NCI-H1417 treated with DMSO at 0.1 percent for 48 hours (cell line): ENCODE data around the gene ARHGAP30.

Experiments
- DNase-seq: peaks from one replicate; lab custom pipeline; 2025; lab: John Stamatoyannopoulos, UW

The ARHGAP30 gene

DNA sequence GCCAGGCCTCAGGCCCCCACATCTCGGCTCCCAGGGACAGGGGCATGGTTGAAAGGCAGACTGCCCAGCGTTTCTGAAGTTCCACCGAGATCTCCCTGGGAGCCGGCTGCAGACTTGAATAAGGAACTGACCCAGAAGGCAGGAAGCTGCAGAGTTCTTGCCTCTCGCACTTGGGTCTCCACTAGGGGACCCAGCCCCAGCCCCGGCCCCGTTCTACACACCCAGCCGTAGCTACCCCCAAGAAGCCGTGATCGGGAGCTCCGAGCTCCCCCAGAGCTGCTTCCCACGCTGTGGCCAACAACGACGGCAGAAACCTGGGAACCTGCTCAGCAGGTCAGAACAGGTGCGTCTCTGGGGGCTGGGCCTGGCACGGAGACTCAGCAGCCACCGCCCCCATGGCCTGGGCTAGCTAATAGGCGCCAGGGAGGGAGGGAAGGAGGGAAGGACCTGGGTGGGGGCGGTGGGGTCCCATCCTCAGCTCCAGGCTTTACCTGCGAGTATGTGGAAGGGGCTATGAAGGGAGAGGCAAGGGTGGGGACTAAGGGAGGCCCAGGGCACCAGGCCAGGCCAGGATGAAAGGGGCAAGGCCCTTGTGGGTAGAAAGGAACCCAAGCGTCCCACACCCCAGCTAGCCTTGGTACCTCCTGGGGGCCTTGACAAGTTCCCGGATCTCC is 19.7 kb upstream of the ARHGAP30 start, which contains the start of gene NECTIN4:
NECTIN4 (minus strand) TSS at position 308 of the 674 bp plus-strand sequence; CDS start at position 46, 262 bp downstream.
- DNase-seq = no peak

- DNase-seq = no peak
Measured at GRCh38 chr1:161088587-161089110, 19.0 kb upstream of the ARHGAP30 start.

GRCh38 chr1:161086457-161086856 is 16.8 kb upstream of the ARHGAP30 start:
- DNase-seq = no peak

DNA sequence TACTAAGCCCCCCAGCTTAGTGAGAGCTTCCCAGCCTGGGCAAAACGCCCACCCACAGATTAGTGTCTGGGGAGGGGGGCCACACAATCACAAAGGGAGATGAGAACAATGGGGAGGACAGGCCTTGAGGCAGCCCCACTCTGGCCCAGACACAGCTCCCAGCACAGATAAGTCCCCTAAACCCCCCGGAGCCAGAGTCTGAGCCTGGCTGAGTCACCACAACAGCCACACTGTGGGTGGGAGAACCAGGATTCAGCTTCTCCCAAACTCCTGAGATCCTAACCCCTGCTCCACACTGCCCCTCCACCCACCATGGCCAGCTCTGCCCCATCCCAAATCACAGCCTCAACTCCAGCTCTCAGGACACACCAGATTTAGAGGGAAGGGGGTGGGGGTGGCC is 15.5 kb upstream of the ARHGAP30 start:
- DNase-seq = no peak

DNA sequence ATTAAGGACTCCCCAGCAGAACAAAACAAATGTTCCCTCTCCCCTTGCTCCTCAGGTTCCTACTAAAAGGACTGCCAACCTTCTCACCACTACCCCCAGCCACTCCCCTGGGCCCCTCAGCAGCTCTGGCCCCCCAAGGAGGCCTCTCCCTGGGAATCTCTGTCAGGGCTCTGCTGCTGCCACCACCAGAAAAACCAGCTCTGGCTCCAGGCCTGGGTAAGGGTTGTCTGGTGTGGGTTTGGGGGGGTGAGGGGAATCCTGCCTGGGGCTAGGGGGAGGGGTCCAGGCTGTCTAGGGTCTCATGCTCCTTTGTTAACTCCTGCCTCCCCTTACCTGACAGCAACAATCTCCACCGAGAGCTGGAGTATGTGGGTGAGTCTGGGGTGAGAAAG is 14.9 kb upstream of the ARHGAP30 start:
- no peak for DNase-seq

DNA sequence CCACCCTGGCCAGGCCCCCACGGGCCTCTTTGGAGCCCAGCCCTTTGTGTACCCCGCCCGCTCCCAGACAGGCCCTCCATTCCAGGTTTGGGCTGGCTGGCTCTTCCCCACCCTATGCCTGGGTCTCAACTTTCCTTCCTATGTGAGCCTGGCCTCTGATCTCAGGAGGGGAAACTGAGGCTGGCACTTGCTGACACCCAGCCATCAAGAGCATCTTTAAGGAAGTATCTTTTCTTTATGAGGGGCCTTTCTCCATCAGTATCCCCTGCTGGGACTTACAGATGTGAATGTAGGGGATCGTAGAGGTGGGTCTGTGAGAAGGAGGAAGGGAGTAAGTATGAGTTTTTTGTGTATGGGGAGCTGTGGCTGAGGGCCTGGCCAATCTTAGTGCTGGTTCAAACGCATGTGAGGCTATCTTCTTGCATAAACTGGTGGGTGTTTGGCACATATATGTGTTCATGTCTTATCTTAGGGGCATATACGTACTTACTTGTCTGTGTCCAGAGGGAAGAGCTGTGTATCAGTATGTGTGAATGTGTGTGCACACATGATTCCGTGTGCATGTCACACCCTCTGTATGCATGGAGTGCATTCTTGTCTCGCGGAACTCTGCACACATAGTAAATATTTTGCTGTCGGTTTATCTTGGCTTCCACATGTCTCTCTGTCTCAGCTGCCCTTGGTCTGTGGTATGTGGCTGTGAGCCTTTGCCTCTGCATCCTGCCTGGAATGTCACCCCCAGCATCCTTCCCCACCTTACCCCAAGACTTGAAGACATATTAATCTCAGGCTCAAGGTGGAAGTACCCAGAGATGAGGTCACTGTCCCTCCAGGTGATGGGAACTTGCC is 14.3 kb upstream of the ARHGAP30 start:
- no peak for DNase-seq

- no peak for DNase-seq
Measured at GRCh38 chr1:161082996-161083747, 13.5 kb upstream of the ARHGAP30 start.

DNA sequence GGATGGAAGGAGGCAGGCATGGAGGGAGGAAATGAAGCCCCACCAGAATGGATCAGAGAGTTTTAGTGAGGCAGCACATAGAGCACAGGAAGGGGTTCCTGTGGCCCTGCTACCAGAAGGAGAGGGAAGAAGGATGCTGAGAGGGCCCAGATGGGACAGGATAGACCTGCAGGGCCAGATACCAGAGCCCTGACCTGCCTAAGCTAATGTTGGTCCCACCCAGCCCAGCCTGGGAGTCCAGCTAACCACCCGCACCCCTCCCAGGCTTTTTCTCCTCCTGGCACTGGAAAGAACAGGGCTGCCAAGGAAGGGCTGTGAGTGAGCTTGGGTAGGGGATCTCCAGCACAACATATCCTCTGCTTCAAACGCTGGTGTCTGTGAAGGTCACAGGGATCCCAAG is 12.8 kb upstream of the ARHGAP30 start:
- no peak for DNase-seq

GRCh38 chr1:161081519-161081918 is 11.8 kb upstream of the ARHGAP30 start:
- no peak for DNase-seq

GRCh38 chr1:161080441-161081405 is 11.0 kb upstream of the ARHGAP30 start:
- DNase-seq = no peak

DNA sequence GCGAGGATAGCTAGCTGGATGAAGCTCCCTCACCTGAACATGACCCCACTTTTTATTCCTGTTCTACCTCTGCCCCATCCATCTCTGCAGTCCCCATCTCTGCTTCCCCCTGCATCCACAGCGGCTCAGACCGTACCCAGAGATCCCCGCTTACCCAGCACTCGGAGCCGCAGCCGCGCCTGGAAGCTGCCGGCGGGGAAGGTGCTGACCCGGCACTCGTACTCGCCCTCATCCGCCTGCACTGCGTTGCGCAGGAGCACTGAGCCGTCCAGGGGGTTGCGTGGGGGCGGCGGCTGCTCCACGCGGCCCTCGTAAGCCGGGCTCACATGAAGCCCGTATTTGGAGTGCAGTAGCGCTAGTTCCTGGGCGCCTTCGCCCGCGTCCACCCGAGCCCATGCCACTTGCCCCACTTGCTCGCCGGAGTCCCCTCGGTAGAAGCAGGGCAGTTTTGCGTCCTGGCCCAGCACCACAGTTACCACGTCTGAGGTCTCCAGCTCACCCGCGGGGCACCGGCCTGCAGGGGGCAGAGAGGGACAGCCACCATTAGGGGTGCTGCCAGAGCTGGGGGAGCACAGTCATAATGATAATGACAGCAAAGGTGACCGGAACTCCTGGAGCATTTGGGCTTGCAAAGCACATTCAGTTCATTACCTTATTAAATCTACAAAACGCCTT is 9.9 kb upstream of the ARHGAP30 start:
- no peak for DNase-seq

DNA sequence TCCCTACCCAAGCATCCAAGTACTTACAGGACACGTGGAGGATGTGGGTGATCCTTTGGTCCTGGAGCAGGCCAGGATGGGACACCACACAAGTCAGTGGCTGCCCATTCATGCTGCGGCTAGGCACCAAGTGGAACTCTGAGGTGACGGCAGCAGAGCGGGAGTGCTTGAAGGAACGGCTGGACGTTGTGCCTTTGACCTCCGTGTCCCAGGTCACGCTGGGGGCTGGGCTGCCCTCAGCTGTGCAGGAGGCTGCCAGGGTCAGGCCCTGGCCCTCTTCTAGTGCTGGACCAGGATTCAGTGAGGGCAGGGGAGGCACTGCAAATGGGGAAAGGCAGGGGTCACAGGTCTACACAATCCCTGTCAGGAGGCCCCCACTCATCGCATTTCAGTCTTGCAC is 7.7 kb upstream of the ARHGAP30 start:
- DNase-seq = no peak

- no peak for DNase-seq
Measured at GRCh38 chr1:161076410-161076809, 6.7 kb upstream of the ARHGAP30 start.

DNA sequence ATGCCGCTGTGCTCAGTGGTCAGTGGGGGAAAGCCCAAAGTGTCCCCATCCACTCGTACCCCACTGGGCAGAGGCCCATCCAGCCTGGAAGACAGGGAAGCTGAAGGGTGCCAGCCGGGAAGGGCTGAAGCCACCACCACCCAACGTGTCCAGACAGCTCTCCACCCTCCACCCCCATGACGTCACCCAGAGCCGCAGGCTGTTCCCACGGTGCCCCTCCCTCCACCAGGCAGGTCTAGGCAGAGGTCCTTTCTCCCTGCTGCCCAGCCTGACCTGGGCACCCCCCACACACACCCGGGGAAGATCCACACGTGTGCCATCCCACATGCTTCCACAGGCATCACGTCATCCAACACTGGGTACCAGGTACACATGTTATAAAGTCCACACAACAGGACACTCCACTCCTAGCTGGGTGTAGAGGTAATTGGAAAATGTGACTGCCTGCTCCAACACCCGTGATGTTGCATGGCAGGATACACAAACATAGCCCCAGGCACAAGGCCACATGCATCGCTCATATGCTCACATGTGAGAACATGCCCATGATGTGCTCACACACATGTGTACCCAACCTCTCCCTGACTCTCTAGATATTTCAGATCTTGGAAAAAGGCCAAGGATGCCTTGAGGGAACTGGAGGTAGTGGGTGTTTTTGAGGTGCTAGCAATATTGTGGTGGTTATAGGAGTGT is 5.1 kb upstream of the ARHGAP30 start:
- DNase-seq = no peak

- DNase-seq = no peak
Measured at GRCh38 chr1:161073474-161074121, 3.9 kb upstream of the ARHGAP30 start.

DNA sequence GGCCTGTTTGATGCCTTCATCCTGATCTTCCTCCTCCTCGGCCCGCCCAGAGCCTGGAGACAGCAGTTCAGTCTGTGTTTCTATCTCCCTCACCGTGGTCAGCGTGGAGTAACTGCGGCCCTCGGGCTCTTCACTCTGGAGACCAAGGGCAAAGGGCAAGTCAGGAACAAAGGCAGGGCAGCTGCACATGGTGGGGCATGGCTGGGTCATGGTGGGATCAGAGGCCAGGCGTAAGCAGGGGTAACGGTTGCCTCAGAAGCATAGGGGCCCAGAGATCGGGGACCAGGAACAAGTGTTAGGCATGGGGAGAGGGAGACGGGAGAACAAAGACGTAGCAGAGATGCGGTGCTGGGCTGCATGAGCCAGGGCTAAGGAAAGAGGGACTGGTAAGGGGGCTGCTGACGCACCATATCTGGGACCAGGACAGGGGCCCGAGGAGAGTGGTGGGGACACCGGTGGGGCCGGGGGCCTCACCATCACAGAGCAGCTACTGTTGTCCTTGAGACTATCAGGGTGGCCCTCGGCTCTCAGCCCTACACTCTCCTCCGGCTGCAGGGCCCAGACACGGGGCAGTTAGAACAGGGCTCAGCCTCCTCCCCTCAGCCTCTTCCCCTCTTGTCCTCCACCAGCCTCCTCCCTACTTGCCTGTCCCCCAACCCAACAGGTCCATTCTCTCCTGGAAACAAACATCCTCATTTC is 3.2 kb upstream of the ARHGAP30 start:
- no peak for DNase-seq

- DNase-seq = no peak
Measured at GRCh38 chr1:161071886-161072371, 2.2 kb upstream of the ARHGAP30 start.

GRCh38 chr1:161070761-161071160 is 1.1 kb upstream of the ARHGAP30 start:
- no peak for DNase-seq

DNA sequence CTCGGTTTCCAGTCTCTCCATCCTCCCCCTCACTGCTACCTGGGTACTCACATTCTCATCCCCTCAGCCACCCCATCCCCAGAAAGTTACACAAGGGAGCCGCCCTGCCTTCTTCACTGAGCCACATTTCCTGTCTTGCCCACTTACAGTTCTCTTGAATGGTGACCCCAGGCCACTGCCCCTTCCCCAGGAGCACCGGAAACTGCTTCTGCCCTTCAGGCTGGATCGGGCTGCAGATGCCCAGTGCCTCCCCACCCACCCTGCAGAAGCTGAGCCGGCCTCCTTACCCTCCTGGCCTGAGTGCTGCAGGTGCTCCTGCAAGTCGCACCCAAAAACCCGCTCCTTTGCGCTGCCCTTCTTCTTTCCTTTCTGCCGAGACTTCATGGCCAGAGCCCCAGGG is 450 bp downstream of the ARHGAP30 start:
- DNase-seq = no peak
